ENCODE data around the gene NCAPG2.

- TF ChIP-seq EZH2 (IDR thresholded peaks at IDR 0.05; ENCODE audit: borderline replicate concordance, insufficient read depth, low read length, poor library complexity, severe bottlenecking): no peak
- TF ChIP-seq CTCF (IDR thresholded peaks at IDR 0.05; ENCODE audit: poor library complexity, severe bottlenecking): no peak
- TF ChIP-seq POLR2AphosphoS5 (IDR thresholded peaks at IDR 0.05): no peak
Observed at GRCh38 chr7:158716802-158717201, 12.2 kb upstream of the NCAPG2 start.
